Forelimb muscle (tissue), 1 donor: ENCODE measurements around the gene MCUR1. TPM values are rescaled to one million over a fixed set of nuclear protein-coding genes. Genes with fewer than 3 reads are reported as not detected.
A peak's percentile ranks its signal among the peaks of the same experiment; 100 is the strongest.
"Not testable (repeated sequence)": the region's sequence is repeated elsewhere in the genome, so short reads cannot be mapped to it uniquely, and the experiment has no call there.

Experiments
- DNase-seq: peaks from one replicate; pipeline ENCODE4 v3.0.0-alpha.2; 2013; ENCODE audit warnings: low read depth
- polyA plus RNA-seq: library from polyadenylated mRNA; unstranded; fragments of 120-200 nt; gene quantifications from one replicate; pipeline ENCODE4 v1.2.1, GENCODE V29; 2013; ENCODE audit not compliant: insufficient read length

Gene MCUR1
- polyA plus RNA-seq, 1 donor, result 27.3 TPM

- no peak for DNase-seq
Measured at GRCh38 chr6:13776602-13777001, 37.8 kb downstream of the MCUR1 start.

DNA sequence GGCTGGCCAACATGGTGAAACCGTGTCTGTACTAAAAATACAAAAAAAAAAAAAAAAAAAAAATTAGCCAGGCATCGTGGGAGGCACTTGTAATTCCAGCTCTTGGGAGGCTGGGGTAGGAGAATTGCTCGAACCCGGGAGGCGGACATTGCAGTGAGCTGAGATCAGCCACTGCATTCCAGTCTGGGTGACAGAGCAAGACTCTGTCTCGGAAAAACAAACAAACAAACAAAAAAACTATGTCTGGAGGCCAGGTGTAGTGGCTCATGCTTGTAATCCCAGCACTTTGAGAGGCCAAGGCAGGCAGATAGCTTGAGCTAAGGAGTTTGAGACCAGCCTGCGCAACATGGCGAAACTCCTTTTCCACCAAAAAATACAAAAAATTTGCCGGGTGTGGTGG lies 38.9 kb downstream of the MCUR1 start:
- not testable (repeated sequence) for DNase-seq

- DNase-seq, result not testable (repeated sequence)
Measured at GRCh38 chr6:13772358-13773030, 41.9 kb downstream of the MCUR1 start.

DNA sequence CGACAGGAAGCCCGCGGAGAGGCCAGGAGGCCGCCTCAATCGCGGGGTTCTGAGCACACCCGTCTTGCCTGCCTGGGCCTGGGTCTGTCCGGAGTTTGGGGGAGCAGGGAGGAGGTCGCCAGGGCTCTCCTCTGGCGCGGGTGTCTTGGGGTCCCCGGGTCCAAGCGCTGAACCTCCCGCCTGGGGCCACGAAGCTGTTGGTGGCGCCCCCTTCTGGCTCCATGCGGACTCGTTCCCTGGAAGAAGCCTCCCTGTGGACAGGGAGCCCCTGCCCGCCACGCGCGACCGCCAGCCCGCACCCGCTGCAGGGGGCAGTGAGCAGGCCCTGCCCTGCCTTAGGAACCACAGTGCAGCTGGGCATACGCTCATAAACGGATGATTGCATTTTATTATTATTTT lies 44.7 kb downstream of the MCUR1 start:
- no peak for DNase-seq

GRCh38 chr6:13769034-13769654 lies 45.2 kb downstream of the MCUR1 start:
- DNase-seq, result no peak

DNA sequence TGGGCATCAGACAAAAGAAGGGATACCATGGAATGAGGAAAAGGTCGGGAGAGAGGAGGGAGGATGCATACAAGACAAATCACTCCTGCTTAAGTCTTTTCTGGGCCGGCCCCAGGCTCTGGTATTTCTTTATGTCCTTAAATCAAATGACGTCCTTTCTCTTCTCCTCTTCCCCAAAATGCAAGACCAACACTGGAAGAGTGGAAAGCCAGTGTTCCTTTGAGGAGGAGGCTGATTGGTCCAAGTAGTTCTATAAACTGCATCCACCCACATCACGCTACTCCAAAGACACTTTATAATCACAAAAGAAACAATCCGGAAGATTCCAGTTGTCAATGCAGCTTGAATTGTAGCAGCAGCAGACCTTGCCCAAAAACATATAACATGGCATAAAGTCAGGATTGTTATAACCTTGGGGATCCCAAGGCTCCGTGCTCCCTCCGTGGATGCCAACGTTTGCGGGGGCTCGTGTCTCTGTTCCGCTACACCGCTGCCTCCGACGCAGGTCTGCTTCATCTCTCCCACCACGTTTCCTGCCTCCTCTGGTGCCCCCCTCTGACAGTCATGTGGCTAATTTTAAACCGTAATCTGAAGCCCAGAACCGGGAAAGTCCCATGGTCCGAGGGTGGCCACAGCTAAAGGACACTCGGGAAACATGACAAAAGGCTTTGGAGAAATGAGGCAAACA lies 47.1 kb downstream of the MCUR1 start:
- DNase-seq, result no peak

- no peak for DNase-seq
Measured at GRCh38 chr6:13766201-13766634, 48.1 kb downstream of the MCUR1 start.

- DNase-seq, result no peak
Measured at GRCh38 chr6:13765570-13765969, 48.8 kb downstream of the MCUR1 start.

DNA sequence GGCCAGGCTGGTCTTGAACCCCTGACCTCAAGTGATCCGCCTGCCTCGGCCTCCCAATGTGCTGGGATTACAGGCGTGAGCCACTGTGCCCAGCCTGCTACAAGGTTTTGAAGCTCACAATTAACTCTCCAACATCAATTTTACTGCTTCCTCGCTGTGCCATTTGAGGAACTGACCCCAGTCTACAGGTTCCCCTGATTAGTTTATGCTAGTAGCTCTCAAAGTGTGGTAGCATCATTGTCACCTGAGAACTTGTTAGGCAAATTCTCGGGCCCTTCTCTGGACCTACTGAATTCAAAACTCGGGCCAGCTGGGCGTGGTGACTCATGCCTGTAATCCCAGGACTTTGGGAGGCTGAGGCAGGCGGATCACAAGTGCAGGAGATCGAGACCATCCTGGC lies 49.4 kb downstream of the MCUR1 start:
- no peak for DNase-seq

DNA sequence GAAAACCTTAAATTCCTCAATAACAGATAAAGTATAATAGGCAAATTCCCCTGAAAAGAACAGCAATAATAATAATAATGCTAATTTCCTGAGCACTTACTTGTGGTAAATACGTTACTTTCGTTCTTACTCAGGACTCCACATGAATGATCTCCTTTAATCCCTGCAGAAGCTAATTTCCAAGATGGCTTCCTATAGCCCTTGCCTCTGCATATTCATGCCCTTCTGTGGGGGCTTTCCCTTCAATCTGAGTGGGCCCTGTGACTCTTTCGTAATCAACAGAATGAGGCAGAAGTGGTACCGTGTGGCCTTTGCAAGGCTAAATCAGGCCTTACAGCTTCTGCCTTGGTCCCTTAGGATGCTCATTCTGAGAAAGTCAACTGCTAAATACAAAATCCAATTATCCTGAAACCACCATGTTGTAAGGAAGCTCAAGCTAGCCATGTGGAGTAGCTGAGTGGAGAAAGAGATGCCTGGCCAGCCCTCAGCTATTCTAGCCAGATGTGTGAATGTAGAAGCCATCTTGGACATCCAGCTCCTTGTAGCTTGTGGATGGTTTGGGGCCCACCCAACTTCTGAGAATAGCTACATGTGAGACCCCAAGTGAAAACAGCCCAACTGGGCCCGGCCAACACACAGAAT lies 50.5 kb downstream of the MCUR1 start:
- no peak for DNase-seq

GRCh38 chr6:13762611-13763441 lies 51.5 kb downstream of the MCUR1 start:
- no peak for DNase-seq

DNA sequence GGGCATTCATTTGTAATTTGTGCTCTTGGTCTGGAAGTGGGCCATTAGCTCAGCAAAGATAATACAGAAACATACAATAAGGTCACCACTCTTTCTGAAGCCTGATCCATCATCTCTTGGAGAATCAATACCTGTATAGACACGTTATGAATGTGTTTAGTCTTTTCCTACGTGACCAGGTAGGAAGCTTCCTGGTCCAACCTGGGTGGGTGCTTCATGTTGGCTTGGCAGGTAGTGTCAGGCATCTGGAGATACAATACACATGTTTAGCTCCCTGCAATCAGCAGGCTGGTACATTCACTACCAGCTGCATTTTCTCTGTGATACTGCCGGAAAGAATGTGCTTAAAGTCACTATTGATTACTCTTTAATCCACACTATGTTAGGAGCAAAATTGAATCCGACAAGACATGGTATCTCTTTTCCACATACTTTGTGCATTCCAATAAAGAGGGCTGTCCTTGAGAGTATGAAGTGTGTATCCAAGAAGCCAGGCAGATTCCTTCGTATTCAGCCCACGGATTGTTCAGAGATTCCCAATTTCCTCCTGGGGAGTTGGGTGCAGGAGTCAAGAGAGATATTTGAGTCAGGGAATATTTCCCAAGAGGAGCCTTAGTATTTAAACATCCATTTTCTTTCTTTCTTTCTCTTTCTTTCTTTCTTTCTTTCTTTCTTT lies 52.9 kb downstream of the MCUR1 start:
- DNase-seq, result no peak

DNA sequence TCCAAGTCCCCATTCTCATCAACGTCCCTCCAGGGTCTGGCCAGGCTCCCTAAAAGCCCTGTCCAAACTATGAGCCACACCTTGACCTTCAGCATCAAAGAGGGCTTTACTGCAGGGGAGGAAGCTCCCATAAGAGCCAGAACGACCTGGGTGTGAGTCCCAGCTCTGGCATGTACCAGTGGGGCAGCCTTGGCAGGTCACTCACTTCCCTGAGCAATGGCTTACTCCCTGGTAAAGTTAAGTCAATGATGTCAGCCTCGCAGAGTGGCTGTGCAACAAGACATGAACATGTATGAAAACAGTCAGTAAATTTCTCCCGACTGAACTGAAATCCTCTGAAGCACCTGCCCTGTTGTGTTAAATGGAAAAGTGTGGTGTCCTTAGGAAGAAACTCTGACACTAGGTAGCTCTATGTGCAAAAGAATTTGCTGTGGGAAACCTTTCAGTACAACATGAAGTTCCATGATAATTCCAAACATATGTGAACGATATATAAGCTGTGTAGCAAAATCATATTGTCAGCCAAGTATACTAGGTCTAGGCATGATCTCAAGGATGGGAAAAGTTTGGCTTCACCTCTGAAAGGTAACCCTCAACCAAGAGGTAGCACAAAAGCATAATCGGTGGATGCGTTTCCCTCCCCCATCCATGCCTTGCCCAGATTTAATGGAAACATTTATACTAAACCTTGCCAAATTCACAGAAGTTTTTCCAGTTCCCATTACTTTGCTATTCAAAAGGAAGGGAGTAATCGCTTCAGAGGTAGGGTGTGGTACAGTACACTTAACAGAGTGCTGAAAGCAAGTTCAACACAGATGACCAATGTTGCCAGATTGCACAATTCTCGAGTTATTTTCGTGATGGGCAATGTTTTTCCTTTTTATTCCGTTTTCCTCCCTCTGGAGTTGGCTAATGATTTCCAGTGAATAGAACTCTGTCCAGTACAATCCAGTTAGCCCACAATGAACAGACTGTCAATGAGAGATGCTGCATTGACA lies 53.8 kb downstream of the MCUR1 start:
- peak; percentile 67 for DNase-seq

DNA sequence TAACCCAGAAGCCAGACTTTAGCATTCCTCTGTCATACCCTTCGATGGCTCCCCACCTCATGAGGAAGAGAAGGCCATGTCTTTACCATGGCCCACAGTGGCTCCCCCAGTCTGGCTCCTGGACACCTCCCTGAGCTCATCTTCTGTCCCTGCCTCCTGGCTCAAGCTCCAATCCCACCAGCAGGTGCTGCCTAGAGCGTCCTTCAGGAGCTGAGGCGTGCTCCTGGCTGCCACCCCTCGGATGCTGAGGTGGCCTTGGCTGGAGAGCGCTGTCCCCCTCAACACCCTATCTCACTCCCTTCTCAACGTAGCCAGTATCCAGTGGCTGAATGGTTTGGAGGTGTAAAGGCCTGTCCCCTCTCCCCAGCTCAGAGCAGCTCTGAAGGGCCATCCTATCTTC lies 55.3 kb downstream of the MCUR1 start:
- DNase-seq, result no peak

- DNase-seq, result no peak
Measured at GRCh38 chr6:13754644-13755043, 59.7 kb downstream of the MCUR1 start.

DNA sequence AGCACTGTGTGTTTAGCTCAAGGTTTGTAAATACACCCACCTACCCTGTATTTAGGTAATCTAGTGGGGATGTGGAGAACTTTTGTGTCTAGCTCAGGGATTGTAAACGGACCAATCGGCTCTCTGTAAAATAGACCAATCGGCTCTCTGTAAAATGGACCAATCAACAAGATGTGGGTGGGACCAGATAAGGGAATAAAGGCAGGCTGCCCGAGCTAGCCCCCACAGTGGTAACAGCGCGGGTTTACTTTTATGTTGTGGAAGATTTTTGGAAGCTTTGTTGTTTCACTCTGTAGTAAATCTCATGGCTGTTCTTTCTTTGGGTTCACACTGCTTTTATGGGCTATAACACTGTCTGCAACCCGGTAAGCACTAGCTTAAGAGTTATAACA lies 70.6 kb downstream of the MCUR1 start:
- DNase-seq, result no peak

- DNase-seq, result no peak
Measured at GRCh38 chr6:13742961-13743735, 71.2 kb downstream of the MCUR1 start.

- no peak for DNase-seq
Measured at GRCh38 chr6:13741365-13741764, 73.0 kb downstream of the MCUR1 start.
